Ovary (tissue), 10 donors: ENCODE measurements around the gene VDAC2. TPM values are rescaled to one million over a fixed set of nuclear protein-coding genes. Genes with fewer than 3 reads are reported as not detected.

ENCODE experiments used
- DNase-seq, 5 donors: peaks; one replicate each; pipeline ENCODE4 v3.0.0-alpha.2; 2019 to 2020
- H3K27ac ChIP-seq, 2 donors: fragments of 200-600 bp; one replicate each; pipeline versions ENCODE4 v1.5.1 to v1.8.0; 2019 to 2022
- H3K27me3 ChIP-seq: fragments of 200-600 bp; one replicate; pipeline ENCODE4 v1.8.0; 2022
- H3K36me3 ChIP-seq: fragments of 200-600 bp; sonication (generic); one replicate; pipeline ENCODE4 v1.5.1; 2019
- H3K4me1 ChIP-seq: one replicate; pipeline ENCODE4 v1.8.1; 2013; ENCODE audit warnings: mild to moderate bottlenecking, moderate library complexity; ENCODE audit not compliant: insufficient read depth
- H3K4me3 ChIP-seq: fragments of 200-600 bp; sonication (generic); one replicate; pipeline ENCODE4 v1.5.1; 2017
- H3K9me3 ChIP-seq, 2 donors: fragments of 200-600 bp in 1 of 2; sonication (generic) in 1 of 2; one replicate each; pipeline versions ENCODE4 v1.5.1 to v1.8.1; 2013 to 2019; ENCODE audit warnings: mild to moderate bottlenecking in 1 of 2, moderate library complexity in 1 of 2
- CTCF ChIP-seq, 3 donors: fragments of 450-650 bp in 2 of 3; fragments of 200-600 bp in 1 of 3; IDR thresholded peaks; one replicate each; pipeline versions ENCODE4 v1.5.1 to v1.8.0; 2016 to 2022; ENCODE audit warnings: antibody characterized with exemption in 3 of 3, mild to moderate bottlenecking in 1 of 3
- EP300 ChIP-seq: sonication (generic); formaldehyde crosslinking; IDR thresholded peaks from one replicate; pipeline ENCODE4 v1.6.1; 2017; ENCODE audit warnings: antibody characterized with exemption
- POLR2A ChIP-seq: fragments of 450-650 bp; IDR thresholded peaks from one replicate; pipeline ENCODE4 v1.6.1; 2017; ENCODE audit warnings: antibody characterized with exemption, mild to moderate bottlenecking, moderate library complexity
- WGBS, 3 donors: extraction: QIAGEN DNeasy Blood & Tissue Kit in 1 of 3; methylation state at CpG; one replicate each; pipeline versions ENCODE4 v1.1.5 to v1.1.7; 2013 to 2017; 5-methylcytosine and 5-hydroxymethylcytosine counted together
- intact Hi-C, 4 donors: fragments of 100-400 bp; cut with DNase I; formaldehyde crosslinking; loops; one replicate each; pipeline versions ENCODE4 v1.11.0 to v1.15.1; 2022 to 2023
- long read RNA-seq, 3 donors: library from polyadenylated mRNA in 2 of 3; unstranded in 2 of 3; transcript quantifications; one replicate each; pipeline ENCODE4 v2.0.0 and lab custom pipeline, GENCODE V29; 2021 to 2026
- polyA plus RNA-seq, 2 donors: library from polyadenylated mRNA; stranded (reverse); fragments of 200-250 nt in 1 of 2; fragments of 350-450 nt in 1 of 2; fragmentation: Illumina TruSeq in 1 of 2; extraction: RNeasy Lipid Tissue Mini Kit (QIAGEN cat#74804) in 1 of 2; gene quantifications; one replicate each; pipeline ENCODE4 v1.2.3, GENCODE V29; 2013 to 2014
- total RNA-seq, 7 donors: library from RNA; depleted of rRNA in 2 of 7; stranded (reverse); fragments of >200 nt in 2 of 7; fragmentation: NEBNext Ultra II Directional in 3 of 7; extraction: Animal tissue kit (Norgen Biotek cat#: 25700) in 3 of 7; gene quantifications; one replicate each; pipeline versions ENCODE4 v1.1.0 to v1.2.4, GENCODE V29; 2016 to 2023
- donor health status: DM: no; HTN: no; CAD: no; lungs with moderate emphysema.
- donor health status: DM: no; HTN: no; CAD: no.
- donor health status: Bipolar disorder and iron deficiency.
- donor health status: DM: yes; HTN: yes; CAD: no.
- donor health status: DM: no; HTN: no; CAD: no.
- donor health status: DM: yes; HTN: yes; CAD: no.

The VDAC2 gene
- total RNA-seq (100 to 1,000 TPM; 106 to 170 (median 125) TPM), polyA plus RNA-seq (100 to 1,000 TPM; 141 to 252 TPM)
- long read RNA-seq, donor 1, transcript VDAC2-203 (10 exons, 1,557 nt), result major isoform, 1,503 of 1,594 reads
- long read RNA-seq, donor 1, partial matches to known transcripts, result 24 of 1,594 reads
- long read RNA-seq, donor 1, other reads (novel, unspliced or antisense), result 63 of 1,594 reads
- long read RNA-seq, donor 2, transcript VDAC2-203 (10 exons, 1,557 nt), result major isoform, 85 of 128 reads
- long read RNA-seq, donor 2, partial matches to known transcripts, result 34 of 128 reads
- long read RNA-seq, donor 2, other reads (novel, unspliced or antisense), result 5 of 128 reads
- long read RNA-seq, donor 3, transcript VDAC2-203 (10 exons, 1,557 nt), result major isoform, 187 of 202 reads
- long read RNA-seq, donor 3, partial matches to known transcripts, result 5 of 202 reads
- long read RNA-seq, donor 3, other reads (novel, unspliced or antisense), result 10 of 202 reads

GRCh38 chr10:75210282-75211006 is at the start of gene VDAC2:
TSS of gene VDAC2 (plus strand) at chr10:75210796. CDS start at chr10:75211159, 363 bp downstream.
- DNase-seq, result peak; percentile 91 to 96 (median 95)
- Histone ChIP-seq H3K27me3 (no peaks in the 10 kb centered on the region), H3K27ac (peak within 1 kb of the TSS; percentile 93 to 98), H3K9me3 (no peaks in the 10 kb centered on the region), H3K4me3 (peak within 1 kb of the TSS; percentile 86), H3K36me3 (no peaks in the 10 kb centered on the region), H3K4me1 (peaks cover 4% of the 10 kb centered on the region)
- peak; percentile 74 for TF ChIP-seq POLR2A
- no peak for TF ChIP-seq EP300
- TF ChIP-seq CTCF (IDR thresholded peaks at IDR 0.05), result peak in 2 of 3 donors; percentile 43 to 49
- intact Hi-C loops, result no loop called here
- 0 to 1% (median 0%) methylated on average over 40 to 80 of the region's 80 CpGs for WGBS, 3 donors

- intact Hi-C loops, result no loop called here
- no peak for DNase-seq
- Histone ChIP-seq H3K4me1 (peaks cover 3% of the 10 kb centered on the region), H3K4me3 (no peak overlapping the region), H3K9me3 (no peaks in the 10 kb centered on the region), H3K27ac (no peak overlapping the region), H3K36me3 (no peaks in the 10 kb centered on the region), H3K27me3 (no peaks in the 10 kb centered on the region)
- 20 to 44% (median 23%) methylated on average over 2 of the region's 2 CpGs for WGBS, 3 donors
- no peak for TF ChIP-seq EP300
- no peak for TF ChIP-seq POLR2A
- TF ChIP-seq CTCF (IDR thresholded peaks at IDR 0.05), result no peak
Observed at GRCh38 chr10:75165684-75166622, 44.6 kb upstream of the VDAC2 start.

- intact Hi-C loops, result no loop called here
- TF ChIP-seq CTCF (IDR thresholded peaks at IDR 0.05) (no peak), EP300 (no peak), POLR2A (no peak)
- Histone ChIP-seq H3K36me3 (no peaks in the 10 kb centered on the region), H3K4me1 (peaks cover 3% of the 10 kb centered on the region), H3K27me3 (no peaks in the 10 kb centered on the region), H3K27ac (no peak overlapping the region), H3K9me3 (no peaks in the 10 kb centered on the region), H3K4me3 (no peak overlapping the region)
- WGBS, 3 donors, result 89 to 98% (median 89%) methylated on average over 1 of the region's 1 CpG
- no peak for DNase-seq
Observed at GRCh38 chr10:75166623-75166972, 44.0 kb upstream of the VDAC2 start.

- no peaks in the 10 kb centered on the region for H3K27me3 ChIP-seq
- no peaks in the 10 kb centered on the region for H3K36me3 ChIP-seq
- H3K4me3 ChIP-seq, result no peak overlapping the region
- DNase-seq, result no peak
- peaks cover 3% of the 10 kb centered on the region for H3K4me1 ChIP-seq
- intact Hi-C loops, result no loop called here
- 61 to 86% (median 76%) methylated on average over 6 of the region's 6 CpGs for WGBS, 3 donors
- H3K27ac ChIP-seq, result no peak overlapping the region
- TF ChIP-seq POLR2A, result no peak
- no peak for TF ChIP-seq EP300
- TF ChIP-seq CTCF (IDR thresholded peaks at IDR 0.05), result no peak
- H3K9me3 ChIP-seq, result no peaks in the 10 kb centered on the region
Observed at GRCh38 chr10:75168275-75168674, 42.3 kb upstream of the VDAC2 start.
